Activated CD4-positive, alpha-beta T cell treated with anti-CD3 and anti-CD28 coated beads, Interleukin-2, amount 10 ng/mL, durations not matched to agents 7 days and 5 days (primary cell): ENCODE results near the gene PHC2. TPM values are rescaled to one million over a fixed set of nuclear protein-coding genes. Genes with fewer than 3 reads are reported as not detected.
"Not testable (repeated sequence)": the region's sequence is repeated elsewhere in the genome, so short reads cannot be mapped to it uniquely, and the experiment has no call there.

Experiments used
- CTCF ChIA-PET: fragments of 350-600 bp; sonication (Branson Sonifier 250); formaldehyde crosslinking; loops from one replicate; lab custom pipeline; 2021; ENCODE audit warnings: antibody characterized with exemption; lab: Charles Lee
- POLR2A ChIA-PET: fragments of 350-600 bp; sonication (Branson Sonifier 250); formaldehyde crosslinking; loops from one replicate; lab custom pipeline; 2021; ENCODE audit warnings: antibody characterized with exemption; lab: Charles Lee
- DNase-seq: peaks from one replicate; pipeline ENCODE4 v3.0.0-alpha.2; 2020
- H3K27ac Mint-ChIP-seq: one replicate; pipeline ENCODE4 v1.8.0; 2021; ENCODE audit warnings: mild to moderate bottlenecking, moderate library complexity, mixed read lengths
- H3K27me3 Mint-ChIP-seq: one replicate; pipeline ENCODE4 v1.8.0; 2021; ENCODE audit warnings: mixed read lengths
- H3K36me3 Mint-ChIP-seq: one replicate; pipeline ENCODE4 v1.8.0; 2021; ENCODE audit warnings: low read depth, mixed read lengths
- H3K4me1 Mint-ChIP-seq: one replicate; pipeline ENCODE4 v1.8.0; 2021; ENCODE audit warnings: mixed read lengths
- H3K4me3 Mint-ChIP-seq: one replicate; pipeline ENCODE4 v1.8.0; 2021; ENCODE audit warnings: mild to moderate bottlenecking, moderate library complexity, mixed read lengths
- H3K9me3 Mint-ChIP-seq: one replicate; pipeline ENCODE4 v1.8.0; 2021; ENCODE audit warnings: mixed read lengths
- total RNA-seq, 2 experiments: library from RNA; stranded (reverse); gene quantifications; one replicate each; pipeline ENCODE4 v1.2.3, GENCODE V29; 2021

The PHC2 gene
- total RNA-seq, 2 experiments from 2014 or later, result 43.2 to 48.3 TPM

DNA sequence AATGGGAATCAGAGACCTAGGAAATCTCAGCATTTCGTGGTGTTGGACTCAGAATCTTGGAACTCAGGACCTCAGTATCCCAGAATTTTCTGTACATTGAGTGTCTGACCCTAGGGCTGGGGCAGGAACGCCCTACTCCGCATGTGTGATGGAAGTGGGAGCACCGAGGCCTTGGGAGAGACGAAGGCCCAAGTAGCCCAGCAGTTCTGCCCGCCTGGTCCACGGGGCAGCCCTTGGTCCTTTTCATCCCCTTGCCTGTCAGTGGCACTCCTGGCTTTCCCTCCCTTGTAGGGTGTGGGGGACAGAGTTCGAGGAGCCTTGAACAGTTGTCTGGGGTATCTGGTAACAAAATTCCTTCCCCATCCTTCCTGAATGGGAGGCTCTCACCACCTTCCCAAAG is 120.2 kb downstream of the PHC2 start:
- DNase-seq, result no peak
- no peaks in the 10 kb centered on the region for H3K36me3 Mint-ChIP-seq
- H3K4me1 Mint-ChIP-seq, result peaks cover 3% of the 10 kb centered on the region
- peaks cover 15% of the 10 kb centered on the region for H3K27me3 Mint-ChIP-seq
- CTCF ChIA-PET, result interaction anchor here (0.9 kb wide), 1 partner anchor 16 kb away, joined by 3 read pairs; no protein-coding TSS in a partner anchor
- no peak overlapping the region for H3K27ac Mint-ChIP-seq
- H3K4me3 Mint-ChIP-seq, result no peak overlapping the region
- H3K9me3 Mint-ChIP-seq, result no peaks in the 10 kb centered on the region
- POLR2A ChIA-PET, result no interaction called here

GRCh38 chr1:33309351-33309750 is 121.5 kb downstream of the PHC2 start:
- DNase-seq, H3K4me3 Mint-ChIP-seq, POLR2A ChIA-PET, H3K4me1 Mint-ChIP-seq, H3K9me3 Mint-ChIP-seq, H3K36me3 Mint-ChIP-seq, H3K27ac Mint-ChIP-seq, CTCF ChIA-PET: not testable (repeated sequence)
- H3K27me3 Mint-ChIP-seq, result peaks cover 17% of the 10 kb centered on the region

- no peak overlapping the region for H3K27ac Mint-ChIP-seq
- peaks cover 17% of the 10 kb centered on the region for H3K27me3 Mint-ChIP-seq
- H3K36me3 Mint-ChIP-seq, result peaks cover 1% of the 10 kb centered on the region
- H3K4me3 Mint-ChIP-seq, result no peak overlapping the region
- CTCF ChIA-PET, result no interaction called here
- peaks cover 21% of the 10 kb centered on the region for H3K4me1 Mint-ChIP-seq
- H3K9me3 Mint-ChIP-seq, result peaks cover under 1% of the 10 kb centered on the region
- DNase-seq, result no peak
- POLR2A ChIA-PET, result no interaction called here
Observed at GRCh38 chr1:33307494-33307864, 123.4 kb downstream of the PHC2 start.

GRCh38 chr1:33306653-33307493 is 124.0 kb downstream of the PHC2 start:
- peaks cover 7% of the 10 kb centered on the region for H3K36me3 Mint-ChIP-seq
- CTCF ChIA-PET, result interaction anchor here (1.9 kb wide), 1 partner anchor 11 kb away, joined by 5 read pairs; no protein-coding TSS in a partner anchor
- H3K27ac Mint-ChIP-seq, result no peak overlapping the region
- H3K27me3 Mint-ChIP-seq, result peaks cover 17% of the 10 kb centered on the region
- peaks cover 2% of the 10 kb centered on the region for H3K9me3 Mint-ChIP-seq
- POLR2A ChIA-PET, result no interaction called here
- DNase-seq, result no peak
- peaks cover 27% of the 10 kb centered on the region for H3K4me1 Mint-ChIP-seq
- H3K4me3 Mint-ChIP-seq, result no peak overlapping the region

GRCh38 chr1:33305816-33306652 is 124.9 kb downstream of the PHC2 start:
- peaks cover 13% of the 10 kb centered on the region for H3K36me3 Mint-ChIP-seq
- CTCF ChIA-PET, result interaction anchor here (0.6 to 1.9 kb wide), 2 partner anchors 10 to 179 kb away, joined by 3 to 5 read pairs; no protein-coding TSS in a partner anchor
- POLR2A ChIA-PET, result no interaction called here

GRCh38 chr1:33305016-33305415 is 125.9 kb downstream of the PHC2 start:
- Mint-ChIP-seq H3K36me3 (peaks cover 17% of the 10 kb centered on the region), H3K27ac (no peak overlapping the region), H3K9me3 (peaks cover 4% of the 10 kb centered on the region), H3K4me1 (peaks cover 36% of the 10 kb centered on the region), H3K27me3 (peaks cover 12% of the 10 kb centered on the region), H3K4me3 (no peak overlapping the region)
- ChIA-PET POLR2A (no interaction called here), CTCF (no interaction called here)
- DNase-seq, result no peak

More at GRCh38 chr1:33305816-33306652, 124.9 kb downstream of the PHC2 start:
- no peak for DNase-seq
- H3K4me1 Mint-ChIP-seq, result peaks cover 36% of the 10 kb centered on the region
- peaks cover 4% of the 10 kb centered on the region for H3K9me3 Mint-ChIP-seq
- peaks cover 12% of the 10 kb centered on the region for H3K27me3 Mint-ChIP-seq
- H3K4me3 Mint-ChIP-seq, result peak overlapping the region; percentile 12
- no peak overlapping the region for H3K27ac Mint-ChIP-seq

DNA sequence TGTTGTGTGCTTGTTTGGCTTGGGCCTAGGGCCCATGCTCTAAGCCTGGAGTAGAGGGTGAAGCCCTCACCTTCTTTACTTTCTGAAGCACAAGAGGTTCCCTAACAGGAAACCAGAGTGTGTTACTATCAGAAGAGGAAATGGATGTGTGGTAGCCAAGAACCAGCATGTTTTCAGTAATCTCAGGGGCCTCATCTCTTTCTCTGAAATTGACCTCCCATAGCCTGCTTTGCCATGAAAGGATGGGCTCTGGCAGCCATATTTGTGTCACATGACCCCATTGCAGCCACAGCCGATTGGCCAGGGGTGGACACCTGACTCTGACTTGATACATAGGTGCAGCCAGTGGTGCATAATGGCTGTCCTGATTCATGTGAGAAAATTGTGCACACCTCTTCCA is 128.6 kb downstream of the PHC2 start:
- peaks cover 46% of the 10 kb centered on the region for H3K4me1 Mint-ChIP-seq
- H3K27ac Mint-ChIP-seq, result peak overlapping the region; percentile 87
- ChIA-PET CTCF (interaction anchor here (2.1 kb wide), 1 partner anchor 40 kb away, joined by 6 read pairs; no protein-coding TSS in a partner anchor), POLR2A (no interaction called here)
- H3K9me3 Mint-ChIP-seq, result peaks cover 4% of the 10 kb centered on the region
- H3K27me3 Mint-ChIP-seq, result peaks cover 9% of the 10 kb centered on the region
- DNase-seq, result peak; percentile 60
- H3K36me3 Mint-ChIP-seq, result peaks cover 23% of the 10 kb centered on the region
- H3K4me3 Mint-ChIP-seq, result no peak overlapping the region

DNA sequence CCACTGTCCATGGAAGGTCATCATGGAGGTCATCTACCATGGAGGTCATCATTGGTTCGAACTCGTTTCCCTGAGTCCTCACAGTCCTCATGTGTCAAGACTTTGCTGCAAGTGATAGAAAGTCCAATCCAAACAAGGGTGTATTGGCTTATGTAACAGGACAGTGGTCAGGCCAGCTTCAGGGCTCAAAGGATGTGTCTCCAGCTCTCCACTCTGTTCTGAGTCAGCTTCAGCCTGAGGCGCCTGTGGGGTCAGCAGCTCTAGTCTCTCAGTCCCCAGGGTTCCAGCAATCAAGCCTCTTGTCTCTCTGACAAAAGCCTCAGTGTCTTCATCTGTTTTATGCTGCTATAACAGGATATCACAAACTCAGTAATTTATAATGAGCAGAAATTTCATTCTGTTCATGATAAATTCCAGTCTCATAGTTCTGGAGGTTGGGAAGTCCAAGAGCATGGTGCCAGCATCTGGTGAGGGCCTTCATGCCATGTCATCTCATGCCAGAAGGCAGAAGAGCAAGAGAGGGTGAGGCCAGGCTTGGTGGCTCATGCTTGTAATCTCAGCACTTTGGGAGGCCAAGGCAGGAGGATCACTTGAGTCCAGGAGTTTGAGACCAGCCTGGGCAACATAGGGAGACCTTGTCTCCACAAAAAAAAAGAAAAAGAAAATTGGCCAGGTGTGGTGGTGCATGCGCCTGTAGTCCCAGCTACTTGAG is 129.5 kb downstream of the PHC2 start:
- peaks cover 46% of the 10 kb centered on the region for H3K4me1 Mint-ChIP-seq
- POLR2A ChIA-PET, result no interaction called here
- peaks cover 4% of the 10 kb centered on the region for H3K9me3 Mint-ChIP-seq
- H3K27ac Mint-ChIP-seq, result peak overlapping the region; percentile 50
- H3K36me3 Mint-ChIP-seq, result peaks cover 29% of the 10 kb centered on the region
- no peak overlapping the region for H3K4me3 Mint-ChIP-seq
- no peak for DNase-seq
- CTCF ChIA-PET, result interaction anchor here (2.1 kb wide), 1 partner anchor 41 kb away, joined by 6 read pairs; no protein-coding TSS in a partner anchor
- peaks cover 9% of the 10 kb centered on the region for H3K27me3 Mint-ChIP-seq

- Mint-ChIP-seq H3K9me3 (peaks cover 4% of the 10 kb centered on the region), H3K4me3 (no peak overlapping the region), H3K27ac (no peak overlapping the region), H3K27me3 (peaks cover 2% of the 10 kb centered on the region), H3K36me3 (peaks cover 33% of the 10 kb centered on the region), H3K4me1 (peaks cover 46% of the 10 kb centered on the region)
- ChIA-PET POLR2A (no interaction called here), CTCF (no interaction called here)
- no peak for DNase-seq
Observed at GRCh38 chr1:33300673-33301072, 130.2 kb downstream of the PHC2 start.

DNA sequence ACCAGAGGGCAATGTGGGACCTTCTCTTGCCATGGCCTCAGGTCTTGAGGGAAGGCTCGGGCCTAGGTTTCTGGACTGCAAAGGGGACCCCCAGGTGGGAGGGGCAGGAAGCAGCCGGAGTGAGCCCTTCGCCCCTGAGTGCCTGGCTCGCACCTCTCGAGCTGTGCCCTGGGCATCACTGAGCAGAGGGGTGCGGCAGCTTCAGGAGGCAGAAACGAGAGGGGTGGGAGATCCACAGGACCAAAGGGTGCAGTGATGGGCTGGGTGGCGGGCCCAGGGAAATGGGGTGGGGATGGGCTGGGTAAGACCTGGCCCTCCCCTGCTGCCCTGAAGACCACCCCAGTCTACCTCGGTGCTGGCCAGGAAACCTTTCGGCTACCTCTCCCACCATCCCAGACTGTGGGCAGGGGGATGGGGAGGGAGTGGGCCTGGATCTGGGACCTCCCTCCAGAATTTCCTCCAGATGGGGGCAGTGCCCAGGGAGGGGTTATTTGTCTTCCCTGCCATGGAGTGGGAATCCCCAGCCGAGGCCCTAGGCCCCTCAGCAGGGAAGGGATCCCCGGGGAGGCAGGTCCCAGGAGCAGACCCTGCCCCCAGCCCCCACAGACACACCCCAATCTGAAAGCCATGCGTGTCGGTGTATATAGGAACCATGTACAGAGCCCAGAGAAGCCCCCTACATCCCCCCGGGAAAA is 131.3 kb downstream of the PHC2 start:
- peaks cover 52% of the 10 kb centered on the region for H3K4me1 Mint-ChIP-seq
- H3K9me3 Mint-ChIP-seq, result peaks cover 4% of the 10 kb centered on the region
- peaks cover 33% of the 10 kb centered on the region for H3K36me3 Mint-ChIP-seq
- no peak overlapping the region for H3K4me3 Mint-ChIP-seq
- CTCF ChIA-PET, result no interaction called here
- POLR2A ChIA-PET, result interaction anchor here (0.6 kb wide), 1 partner anchor 529 kb away, joined by 3 read pairs; no protein-coding TSS in a partner anchor
- H3K27ac Mint-ChIP-seq, result no peak overlapping the region
- DNase-seq, result no peak
- no peaks in the 10 kb centered on the region for H3K27me3 Mint-ChIP-seq

- H3K9me3 Mint-ChIP-seq, result peaks cover 4% of the 10 kb centered on the region
- DNase-seq, result peak; percentile 68
- ChIA-PET POLR2A (interaction anchor here (0.6 kb wide), 1 partner anchor 529 kb away, joined by 3 read pairs; no protein-coding TSS in a partner anchor), CTCF (interaction anchor here (0.6 to 1.6 kb wide), 4 partner anchors 10 to 64 kb away, joined by 3 to 4 read pairs (median 3); no protein-coding TSS in a partner anchor)
- peaks cover 47% of the 10 kb centered on the region for H3K4me1 Mint-ChIP-seq
- peaks cover 33% of the 10 kb centered on the region for H3K36me3 Mint-ChIP-seq
- peak overlapping the region; percentile 77 for H3K27ac Mint-ChIP-seq
- H3K27me3 Mint-ChIP-seq, result no peaks in the 10 kb centered on the region
- no peak overlapping the region for H3K4me3 Mint-ChIP-seq
Observed at GRCh38 chr1:33298623-33299277, 132.1 kb downstream of the PHC2 start.
